Activated B cell treated with CpG ODN at 0.5 μM for 24 hours (primary cell): Measurements from ENCODE around the gene AREL1. TPM values are rescaled to one million over a fixed set of nuclear protein-coding genes. Genes with fewer than 3 reads are reported as not detected.

ENCODE experiments used
- ATAC-seq: fragments of 200-7000 bp; cut with Tn5 transposase; one replicate; pipeline ENCODE4 v1.10.0; 2021; ENCODE audit warnings: low read depth, mild to moderate bottlenecking, moderate library complexity
- CTCF ChIA-PET: fragments of 350-600 bp; sonication (Branson Sonifier 250); formaldehyde crosslinking; loops from one replicate; lab custom pipeline; 2021; ENCODE audit warnings: antibody characterized with exemption; lab: Charles Lee
- POLR2A ChIA-PET: fragments of 350-600 bp; sonication (Branson Sonifier 250); formaldehyde crosslinking; loops from one replicate; lab custom pipeline; 2021; ENCODE audit warnings: antibody characterized with exemption; lab: Charles Lee
- DNase-seq: peaks from one replicate; pipeline ENCODE4 v3.0.0; 2022
- H3K27ac Mint-ChIP-seq: one replicate; pipeline ENCODE4 v1.8.0; 2020; ENCODE audit warnings: mixed read lengths
- H3K27me3 Mint-ChIP-seq: one replicate; pipeline ENCODE4 v1.8.0; 2021; ENCODE audit warnings: mixed read lengths
- H3K36me3 Mint-ChIP-seq: one replicate; pipeline ENCODE4 v1.8.0; 2021; ENCODE audit warnings: low read depth, mixed read lengths
- H3K4me1 Mint-ChIP-seq: one replicate; pipeline ENCODE4 v1.8.0; 2021; ENCODE audit warnings: mixed read lengths
- H3K4me3 Mint-ChIP-seq: one replicate; pipeline ENCODE4 v1.8.0; 2020; ENCODE audit warnings: mild to moderate bottlenecking, mixed read lengths
- H3K9me3 Mint-ChIP-seq: one replicate; pipeline ENCODE4 v1.8.0; 2020; ENCODE audit warnings: mixed read lengths
- CTCF ChIP-seq: fragments of 200-600 bp; IDR thresholded peaks from one replicate; pipeline ENCODE4 v1.8.0; 2022; ENCODE audit warnings: antibody characterized with exemption, mild to moderate bottlenecking
- intact Hi-C: fragments of 100-400 bp; cut with micrococcal nuclease; formaldehyde crosslinking; loops from one replicate; pipeline ENCODE4 v1.15.1; 2024
- total RNA-seq: library from RNA; stranded (reverse); gene quantifications from 2 replicates; pipeline ENCODE4 v1.2.3, GENCODE V29; 2022

AREL1 gene
- total RNA-seq, 1 donor from 2014 or later: 49.7 TPM

GRCh38 chr14:74613211-74613914, 99.5 kb downstream of the AREL1 start:
- H3K36me3 Mint-ChIP-seq: no peaks in the 10 kb centered on the region
- H3K27me3 Mint-ChIP-seq: peaks cover 11% of the 10 kb centered on the region
- CTCF ChIA-PET: interaction anchor here (0.6 to 3.2 kb wide), 10 partner anchors 8 to 27 kb away, joined by 3 to 14 read pairs (median 3); no protein-coding TSS in a partner anchor
- intact Hi-C loops: loop anchor here (5.0 to 10.0 kb wide), 2 partner anchors 211 to 529 kb away; partner anchors contain the start of genes ALDH6A1 and LIN52
- POLR2A ChIA-PET: interaction anchor here (0.7 to 1.5 kb wide), 2 partner anchors 99 to 678 kb away, joined by 3 to 5 read pairs; partner anchors contain the start of genes AREL1 and FCF1
- H3K4me3 Mint-ChIP-seq: peak overlapping the region; percentile 33
- H3K27ac Mint-ChIP-seq: no peak overlapping the region
- ATAC-seq: no peak
- no peaks in the 10 kb centered on the region for H3K9me3 Mint-ChIP-seq
- peaks cover 50% of the 10 kb centered on the region for H3K4me1 Mint-ChIP-seq
- TF ChIP-seq CTCF: no peak
- DNase-seq: no peak

GRCh38 chr14:74612350-74613021, 100.4 kb downstream of the AREL1 start:
- intact Hi-C loops: loop anchor here (1.0 to 10.0 kb wide), 3 partner anchors 210 to 528 kb away; partner anchors contain the start of genes ALDH6A1 and LIN52
- Mint-ChIP-seq H3K27ac (no peak overlapping the region), H3K4me3 (peak overlapping the region; percentile 80), H3K4me1 (peaks cover 42% of the 10 kb centered on the region), H3K9me3 (no peaks in the 10 kb centered on the region), H3K27me3 (peaks cover 11% of the 10 kb centered on the region), H3K36me3 (no peaks in the 10 kb centered on the region)
- ChIA-PET POLR2A (interaction anchor here (0.7 to 1.5 kb wide), 2 partner anchors 100 to 677 kb away, joined by 3 to 5 read pairs; partner anchors contain the start of genes AREL1 and FCF1), CTCF (interaction anchor here (0.6 to 3.2 kb wide), 12 partner anchors 9 to 310 kb away, joined by 3 to 14 read pairs (median 3); partner anchors contain the start of gene ABCD4)
- DNase-seq (peak; percentile 95), ATAC-seq (peak; percentile 89)
- TF ChIP-seq CTCF: no peak

- CTCF ChIA-PET: interaction anchor here (0.7 to 3.2 kb wide), 5 partner anchors 9 to 309 kb away, joined by 3 to 14 read pairs (median 4); partner anchors contain the start of gene ABCD4
- Mint-ChIP-seq H3K36me3 (no peaks in the 10 kb centered on the region), H3K4me3 (peak within 1 kb of the TSS; percentile 80), H3K27ac (no peak within 1 kb of the TSS), H3K9me3 (no peaks in the 10 kb centered on the region), H3K27me3 (peaks cover 11% of the 10 kb centered on the region), H3K4me1 (peaks cover 40% of the 10 kb centered on the region)
- intact Hi-C loops: loop anchor here (1.0 to 10.0 kb wide), 3 partner anchors 209 to 527 kb away; partner anchors contain the start of genes ALDH6A1 and LIN52
- POLR2A ChIA-PET: interaction anchor here (1.5 kb wide), 1 partner anchor 101 kb away, joined by 5 read pairs; the partner anchor contains the start of genes AREL1 and FCF1
- peak; percentile 30 for DNase-seq
- ATAC-seq: no peak
- TF ChIP-seq CTCF: no peak
Observed at GRCh38 chr14:74611650-74612349, 101.1 kb downstream of the AREL1 start, which contains the start of gene LTBP2. LTBP2 (minus strand) TSS chr14:74612237; CDS start chr14:74611944, 293 bp downstream.

Other genes starting within 250 kb of the AREL1 start
- 61.7 and 69.4 TPM in 2 replicates for gene NPC2, start 219.8 kb downstream of the AREL1 start, total RNA-seq
- 35.0 and 35.3 TPM in 2 replicates for gene ISCA2, start 219.3 kb downstream of the AREL1 start, total RNA-seq
- 0.07 and 0.11 TPM in 2 replicates for gene LTBP2, start 100.8 kb downstream of the AREL1 start, total RNA-seq
- 49.4 and 49.5 TPM in 2 replicates for gene FCF1, start 64 bp upstream of the AREL1 start, total RNA-seq
- gene YLPM1, start 50.2 kb upstream of the AREL1 start, total RNA-seq: 68.5 and 85.9 TPM in 2 replicates
- gene PROX2, start 163.1 kb upstream of the AREL1 start, total RNA-seq: 0.07 TPM in 1 of 2 replicates, not detected in the other
- gene DLST, start 168.8 kb upstream of the AREL1 start, total RNA-seq: 73.1 and 90.4 TPM in 2 replicates
- gene RPS6KL1, start 210.2 kb upstream of the AREL1 start, total RNA-seq: 5.2 and 7.0 TPM in 2 replicates
- gene PGF, start 242.5 kb upstream of the AREL1 start, total RNA-seq: not detected in 2 replicates